OCI-LY7 (cell line): Measurements from ENCODE around the gene NAV1.

Experiments used
- CTCF ChIP-seq: fragments of 200-600 bp; sonication (generic); conservative IDR thresholded peaks from 2 replicates; pipeline ENCODE4 v1.5.1; 2014; ENCODE audit warnings: mild to moderate bottlenecking, antibody characterized with exemption, low read length, moderate library complexity, mixed read lengths
- EZH2phosphoT487 ChIP-seq: fragments of 200-600 bp; sonication (generic); IDR thresholded peaks from 2 replicates; pipeline ENCODE4 v1.6.1; 2018; ENCODE audit warnings: low read depth, borderline replicate concordance, mild to moderate bottlenecking, mixed run types, antibody characterized with exemption, low read length, moderate library complexity, mixed read lengths

- no peak for TF ChIP-seq CTCF
- TF ChIP-seq EZH2phosphoT487: no peak
Observed at GRCh38 chr1:201509601-201510374, 29.1 kb upstream of the NAV1 start.
